CD4-positive, alpha-beta memory T cell (primary cell): ENCODE results near the gene NUP153. TPM values are rescaled to one million over a fixed set of nuclear protein-coding genes. Genes with fewer than 3 reads are reported as not detected.

ENCODE experiments used
- CTCF ChIA-PET: fragments of 350-600 bp; sonication (Branson Sonifier 250); formaldehyde crosslinking; loops from one replicate; lab custom pipeline; 2021; ENCODE audit warnings: inconsistent platforms; ENCODE audit not compliant: partially characterized antibody; lab: Charles Lee
- POLR2A ChIA-PET: fragments of 350-600 bp; sonication (Branson Sonifier 250); formaldehyde crosslinking; loops from one replicate; lab custom pipeline; 2021; ENCODE audit not compliant: partially characterized antibody; lab: Charles Lee
- DNase-seq, 5 donors: peaks; one replicate each; pipeline versions ENCODE4 v3.0.0 to v3.0.0-alpha.2; 2020 to 2022; ENCODE audit warnings: mixed read lengths in 1 of 5
- H3K27ac ChIP-seq: one replicate; pipeline ENCODE4 v1.7.0; 2013; ENCODE audit warnings: low read depth, low read length
- H3K27me3 ChIP-seq: 2 replicates; pipeline ENCODE4 v1.7.0; 2013; ENCODE audit warnings: mild to moderate bottlenecking, low read length, moderate library complexity; ENCODE audit not compliant: insufficient read depth
- H3K36me3 ChIP-seq: 2 replicates; pipeline ENCODE4 v1.7.0; 2013; ENCODE audit warnings: mild to moderate bottlenecking, low read length, moderate library complexity; ENCODE audit not compliant: insufficient read depth
- H3K4me1 ChIP-seq: 2 replicates; pipeline ENCODE4 v1.7.0; 2013; ENCODE audit warnings: mild to moderate bottlenecking, low read length, moderate library complexity; ENCODE audit not compliant: insufficient read depth
- H3K4me3 ChIP-seq, 2 donors: one replicate each; pipeline ENCODE4 v1.7.0; 2013; ENCODE audit warnings: low read length in 2 of 2, mild to moderate bottlenecking in 1 of 2
- H3K9me3 ChIP-seq, 2 donors: one replicate each; pipeline ENCODE4 v1.7.0; 2013; ENCODE audit warnings: low read length in 2 of 2, control low read depth in 1 of 2; ENCODE audit not compliant: control insufficient read depth in 1 of 2
- H3K27ac Mint-ChIP-seq, 7 donors: one replicate each; pipeline ENCODE4 v1.8.0; 2020 to 2021; ENCODE audit warnings: mixed read lengths in 7 of 7, mild to moderate bottlenecking in 6 of 7, inconsistent platforms in 3 of 7, moderate library complexity in 3 of 7
- H3K27me3 Mint-ChIP-seq, 2 donors: one replicate each; pipeline ENCODE4 v1.8.0; 2020 to 2021; ENCODE audit warnings: mixed read lengths in 2 of 2
- H3K36me3 Mint-ChIP-seq, 2 donors: one replicate each; pipeline ENCODE4 v1.8.0; 2020 to 2021; ENCODE audit warnings: mixed read lengths in 2 of 2, inconsistent platforms in 1 of 2, mild to moderate bottlenecking in 1 of 2
- H3K4me1 Mint-ChIP-seq, 4 donors: one replicate each; pipeline ENCODE4 v1.8.0; 2020 to 2021; ENCODE audit warnings: mixed read lengths in 4 of 4, mild to moderate bottlenecking in 1 of 4
- H3K4me3 Mint-ChIP-seq, 8 donors: one replicate each; pipeline ENCODE4 v1.8.0; 2020 to 2021; ENCODE audit warnings: mixed read lengths in 8 of 8, mild to moderate bottlenecking in 7 of 8, moderate library complexity in 6 of 8, inconsistent platforms in 3 of 8
- H3K9me3 Mint-ChIP-seq, 8 donors: one replicate each; pipeline ENCODE4 v1.8.0; 2020 to 2021; ENCODE audit warnings: mixed read lengths in 8 of 8, mild to moderate bottlenecking in 5 of 8, inconsistent platforms in 3 of 8, moderate library complexity in 1 of 8
- intact Hi-C: fragments of 100-400 bp; cut with micrococcal nuclease; formaldehyde crosslinking; loops from one replicate; pipeline ENCODE4 v1.15.1; 2023
- polyA plus RNA-seq, 2 donors: library from polyadenylated mRNA; unstranded; fragments of 300-500 nt; fragmentation: Illumina TruSeq; gene quantifications; one replicate each; pipeline ENCODE4 v1.2.3, GENCODE V29; 2021
- total RNA-seq, 2 experiments: library from RNA; stranded (reverse); gene quantifications; one replicate each; pipeline ENCODE4 v1.2.3, GENCODE V29; 2021

The NUP153 gene
- total and polyA plus RNA-seq, 4 experiments from 2014 or later = 1.9 to 60.7 (median 32.0) TPM

DNA sequence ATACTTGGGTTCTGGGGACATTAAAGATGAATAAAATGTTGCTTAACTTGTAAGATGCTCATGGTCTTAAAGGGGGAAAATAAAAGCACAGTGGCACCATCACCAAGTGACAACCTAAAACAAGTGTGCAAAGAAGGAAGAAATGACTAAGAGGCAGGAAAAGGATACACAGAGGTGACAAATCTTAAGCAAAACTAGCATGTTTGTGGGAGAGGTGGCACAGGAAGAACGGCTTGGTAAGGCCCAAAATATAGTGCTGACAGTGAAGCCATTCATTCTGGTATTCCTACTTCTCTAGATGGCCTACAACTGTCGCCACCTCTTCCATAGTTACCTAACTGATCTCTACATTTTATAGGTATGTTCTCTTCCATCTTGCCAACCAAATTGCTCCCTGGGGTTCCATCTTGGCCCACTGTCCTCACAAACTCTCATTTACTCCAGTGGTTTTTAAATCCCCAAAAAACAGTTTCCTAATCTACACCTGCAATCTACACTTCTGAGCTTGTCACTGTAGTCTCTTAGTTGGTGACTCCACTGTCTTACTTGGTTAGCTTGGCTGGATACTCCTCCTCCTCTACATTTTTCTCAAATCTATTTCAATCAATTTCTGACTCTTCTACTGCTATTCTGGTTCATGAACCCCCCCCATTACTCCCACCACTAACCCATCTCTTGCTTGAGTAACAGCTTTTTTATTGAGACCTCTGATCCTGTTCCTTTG, 73.1 kb downstream of the NUP153 start:
- Histone ChIP-seq H3K27me3 (no peaks in the 10 kb centered on the region), H3K9me3 (no peaks in the 10 kb centered on the region), H3K36me3 (peaks cover 49% of the 10 kb centered on the region), H3K4me3 (no peak overlapping the region), H3K27ac (no peak overlapping the region), H3K4me1 (peaks cover 32% of the 10 kb centered on the region)
- Mint-ChIP-seq H3K27me3 (no peaks in the 10 kb centered on the region), H3K4me1 (peaks cover 29 to 69% (median 45%) of the 10 kb centered on the region in 4 donors), H3K36me3 (peaks cover 52 to 77% of the 10 kb centered on the region in 2 donors), H3K4me3 (peak overlapping the region in 7 of 8 donors; percentile 1 to 64 (median 42)), H3K9me3 (no peaks in the 10 kb centered on the region), H3K27ac (peak overlapping the region; percentile 27 to 87 (median 80))
- peak in 2 of 5 donors; percentile 11 to 46 for DNase-seq
- ChIA-PET CTCF (interaction anchor here (1.6 to 2.7 kb wide), 2 partner anchors 33 to 50 kb away, joined by 5 to 7 read pairs; partner anchors contain the start of gene FAM8A1), POLR2A (interaction anchor here (0.7 to 1.7 kb wide), 4 partner anchors 32 to 73 kb away, joined by 3 to 4 read pairs (median 4); partner anchors contain the start of gene NUP153)
- intact Hi-C loops = loop anchor here (2.0 kb wide), 1 partner anchor 33 kb away; the partner anchor contains the start of gene FAM8A1

DNA sequence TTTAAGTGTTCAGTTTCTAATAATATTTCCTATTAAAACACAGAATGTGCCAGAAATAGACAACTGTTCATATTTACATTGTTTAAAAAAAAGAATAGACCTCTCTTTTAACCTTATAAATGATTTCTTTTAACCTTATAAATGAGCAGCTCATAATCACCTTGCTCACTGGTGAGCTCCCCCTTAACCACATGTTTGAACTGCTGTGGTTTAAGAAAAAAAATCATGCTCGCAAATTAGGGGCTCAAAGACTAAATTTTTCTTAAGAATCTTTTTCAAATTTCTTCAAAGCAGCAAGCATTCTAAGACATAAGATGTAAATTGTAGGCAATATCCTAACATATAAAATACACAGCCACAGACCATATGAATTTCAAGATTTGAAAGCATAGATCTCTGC, 73.8 kb downstream of the NUP153 start:
- Histone ChIP-seq H3K27me3 (no peaks in the 10 kb centered on the region), H3K4me1 (peaks cover 32% of the 10 kb centered on the region), H3K36me3 (peaks cover 52% of the 10 kb centered on the region), H3K4me3 (no peak overlapping the region), H3K9me3 (no peaks in the 10 kb centered on the region), H3K27ac (no peak overlapping the region)
- POLR2A ChIA-PET = interaction anchor here (1.4 kb wide), 1 partner anchor 32 kb away, joined by 3 read pairs; no protein-coding TSS in a partner anchor
- H3K27me3 Mint-ChIP-seq = no peaks in the 10 kb centered on the region
- H3K9me3 Mint-ChIP-seq = no peaks in the 10 kb centered on the region
- H3K4me3 Mint-ChIP-seq = peak overlapping the region in 2 of 8 donors; percentile 1 to 48
- H3K27ac Mint-ChIP-seq = peak overlapping the region; percentile 4 to 86 (median 66)
- peaks cover 54 to 75% of the 10 kb centered on the region in 2 donors for H3K36me3 Mint-ChIP-seq
- intact Hi-C loops = loop anchor here (2.0 kb wide), 1 partner anchor 32 kb away; the partner anchor contains the start of gene FAM8A1
- H3K4me1 Mint-ChIP-seq = peaks cover 29 to 67% (median 45%) of the 10 kb centered on the region in 4 donors
- no peak for DNase-seq
- CTCF ChIA-PET = interaction anchor here (2.7 kb wide), 1 partner anchor 32 kb away, joined by 7 read pairs; the partner anchor contains the start of gene FAM8A1

DNA sequence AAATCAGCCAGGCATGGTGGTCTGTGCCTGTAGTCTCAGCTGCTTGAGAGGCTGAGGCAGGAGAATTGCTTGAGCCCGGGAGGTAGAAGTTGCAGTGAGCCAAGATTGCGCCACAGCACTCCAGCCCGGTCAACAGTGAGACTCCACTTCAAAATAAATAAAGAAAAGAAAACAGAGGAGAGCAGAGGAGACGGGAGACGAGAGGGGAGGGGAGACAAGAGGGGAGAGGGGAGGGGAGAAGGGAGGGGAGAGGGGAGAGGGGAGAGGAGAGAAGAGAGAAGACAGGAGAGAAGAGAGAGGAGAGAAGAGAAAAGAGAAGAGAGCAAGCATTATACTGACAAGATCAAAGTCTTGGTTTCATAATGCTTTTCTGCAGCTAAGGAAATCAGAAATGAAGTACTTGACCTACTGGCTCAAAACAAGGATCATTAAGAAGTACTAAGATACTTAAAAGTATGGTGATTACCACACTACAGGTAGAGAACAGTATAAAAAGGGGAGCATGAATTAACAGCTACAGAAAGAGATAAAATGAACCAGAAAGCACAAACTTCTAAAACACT, 76.1 kb downstream of the NUP153 start:
- Histone ChIP-seq H3K27me3 (no peaks in the 10 kb centered on the region), H3K4me1 (peaks cover 34% of the 10 kb centered on the region), H3K4me3 (no peak overlapping the region), H3K27ac (no peak overlapping the region), H3K9me3 (no peaks in the 10 kb centered on the region), H3K36me3 (peaks cover 52% of the 10 kb centered on the region)
- no peaks in the 10 kb centered on the region for H3K27me3 Mint-ChIP-seq
- H3K4me3 Mint-ChIP-seq = no peak overlapping the region
- peak overlapping the region in 6 of 7 donors; percentile 2 to 73 (median 48) for H3K27ac Mint-ChIP-seq
- H3K4me1 Mint-ChIP-seq = peaks cover 24 to 47% (median 39%) of the 10 kb centered on the region in 4 donors
- no peaks in the 10 kb centered on the region for H3K9me3 Mint-ChIP-seq
- intact Hi-C loops = no loop called here
- ChIA-PET POLR2A (interaction anchor here (0.5 kb wide), 1 partner anchor 56 kb away, joined by 3 read pairs; no protein-coding TSS in a partner anchor), CTCF (interaction anchor here (1.2 kb wide), 1 partner anchor 71 kb away, joined by 3 read pairs; no protein-coding TSS in a partner anchor)
- no peak for DNase-seq
- H3K36me3 Mint-ChIP-seq = peaks cover 42 to 70% of the 10 kb centered on the region in 2 donors

DNA sequence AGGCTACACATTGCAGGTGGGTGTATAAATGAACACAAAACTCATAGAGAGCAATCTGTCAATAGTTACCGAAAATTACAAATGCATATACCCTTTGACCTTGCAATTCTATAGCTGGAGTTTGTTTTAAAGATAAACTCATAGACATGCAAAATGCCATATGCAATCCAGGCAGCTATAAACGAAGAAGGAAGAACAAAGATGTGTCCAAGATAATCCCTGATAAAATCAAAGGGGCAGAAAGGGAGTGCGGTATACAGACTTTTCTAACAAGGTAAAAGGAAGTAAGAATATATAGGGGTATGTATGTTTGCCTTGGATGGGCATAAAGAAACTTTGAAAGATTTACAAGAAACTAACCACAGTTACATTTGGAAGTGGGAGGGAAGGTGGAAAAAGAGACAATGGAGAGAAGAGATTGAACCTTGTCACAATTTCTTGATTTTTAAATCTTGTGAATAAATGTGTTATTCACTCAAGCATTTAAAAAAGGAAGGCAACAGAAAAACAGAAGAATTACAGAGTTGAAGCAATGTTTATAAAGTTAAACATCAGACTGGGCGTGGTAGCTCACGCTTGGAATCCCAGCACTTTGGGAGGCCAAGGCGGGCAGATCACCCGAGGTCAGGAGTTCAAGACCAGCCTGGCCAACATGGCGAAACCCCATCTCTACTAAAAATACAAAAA, 76.8 kb downstream of the NUP153 start:
- no peak overlapping the region for H3K4me3 ChIP-seq
- H3K9me3 ChIP-seq = no peaks in the 10 kb centered on the region
- Mint-ChIP-seq H3K9me3 (no peaks in the 10 kb centered on the region), H3K36me3 (peaks cover 41 to 71% of the 10 kb centered on the region in 2 donors), H3K4me3 (no peak overlapping the region), H3K27me3 (no peaks in the 10 kb centered on the region), H3K4me1 (peaks cover 22 to 43% (median 36%) of the 10 kb centered on the region in 4 donors), H3K27ac (peak overlapping the region in 4 of 7 donors; percentile 5 to 85 (median 24))
- no peaks in the 10 kb centered on the region for H3K27me3 ChIP-seq
- DNase-seq = no peak
- peaks cover 34% of the 10 kb centered on the region for H3K4me1 ChIP-seq
- intact Hi-C loops = no loop called here
- CTCF ChIA-PET = no interaction called here
- H3K27ac ChIP-seq = no peak overlapping the region
- POLR2A ChIA-PET = interaction anchor here (0.5 to 2.4 kb wide), 2 partner anchors 30 to 57 kb away, joined by 3 to 8 read pairs; partner anchors contain the start of gene FAM8A1
- H3K36me3 ChIP-seq = peaks cover 56% of the 10 kb centered on the region

DNA sequence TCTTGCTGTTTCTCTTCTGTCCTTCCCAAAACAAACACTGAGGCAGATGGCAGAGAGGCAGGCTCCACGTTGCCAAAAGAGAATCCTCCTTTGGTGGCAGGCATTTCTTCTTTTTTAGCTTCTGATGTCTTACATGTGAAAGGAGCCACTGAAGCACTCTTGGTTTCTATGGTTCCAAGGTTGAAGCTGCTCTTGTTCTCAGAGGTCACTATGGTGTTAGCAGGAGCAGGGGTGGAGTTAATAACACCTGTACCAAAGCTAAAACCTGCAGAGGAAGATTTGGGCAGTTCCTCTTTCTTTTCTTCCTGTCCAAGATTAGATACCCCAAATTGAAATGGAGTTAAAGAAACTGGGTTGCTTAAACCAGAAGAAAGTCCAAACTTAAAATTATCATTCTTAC, 77.9 kb downstream of the NUP153 start:
- Histone ChIP-seq H3K27ac (no peak overlapping the region), H3K4me3 (no peak overlapping the region), H3K36me3 (peaks cover 66% of the 10 kb centered on the region), H3K9me3 (no peaks in the 10 kb centered on the region), H3K4me1 (peaks cover 24% of the 10 kb centered on the region), H3K27me3 (no peaks in the 10 kb centered on the region)
- H3K4me3 Mint-ChIP-seq = no peak overlapping the region
- H3K27me3 Mint-ChIP-seq = no peaks in the 10 kb centered on the region
- H3K36me3 Mint-ChIP-seq = peaks cover 47 to 78% of the 10 kb centered on the region in 2 donors
- H3K27ac Mint-ChIP-seq = peak overlapping the region in 6 of 7 donors; percentile 5 to 85 (median 58)
- H3K9me3 Mint-ChIP-seq = no peaks in the 10 kb centered on the region
- ChIA-PET CTCF (interaction anchor here (1.5 kb wide), 1 partner anchor 72 kb away, joined by 4 read pairs; no protein-coding TSS in a partner anchor), POLR2A (interaction anchor here (2.4 kb wide), 1 partner anchor 28 kb away, joined by 8 read pairs; the partner anchor contains the start of gene FAM8A1)
- intact Hi-C loops = no loop called here
- no peak for DNase-seq
- peaks cover 17 to 41% (median 29%) of the 10 kb centered on the region in 4 donors for H3K4me1 Mint-ChIP-seq

DNA sequence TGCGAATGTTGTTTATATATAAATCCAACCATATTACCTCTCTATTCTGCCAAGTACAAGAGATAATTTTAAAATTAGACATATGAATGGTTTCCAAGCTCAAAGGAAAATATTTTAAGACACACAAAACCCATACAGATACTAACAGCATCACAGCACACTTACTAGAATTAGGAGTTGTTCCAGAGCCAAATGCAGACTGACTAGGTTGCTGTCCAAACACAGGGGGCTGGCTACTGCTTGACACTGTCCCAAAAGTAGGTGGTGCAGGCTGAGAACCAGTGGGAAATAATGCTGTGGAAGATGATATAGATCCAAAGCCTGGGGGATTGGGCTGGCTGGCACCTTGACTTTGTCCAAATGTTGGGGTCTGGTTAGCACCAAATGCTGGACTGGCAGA, 82.3 kb downstream of the NUP153 start:
- DNase-seq = no peak
- H3K4me1 ChIP-seq = peaks cover 7% of the 10 kb centered on the region
- intact Hi-C loops = no loop called here
- H3K4me3 ChIP-seq = no peak overlapping the region
- Mint-ChIP-seq H3K9me3 (no peaks in the 10 kb centered on the region), H3K36me3 (peaks cover 44 to 77% of the 10 kb centered on the region in 2 donors), H3K27ac (peak overlapping the region in 2 of 7 donors; percentile 46 to 70), H3K27me3 (no peaks in the 10 kb centered on the region), H3K4me1 (peaks cover 6 to 29% (median 18%) of the 10 kb centered on the region in 4 donors), H3K4me3 (no peak overlapping the region)
- no peaks in the 10 kb centered on the region for H3K27me3 ChIP-seq
- H3K9me3 ChIP-seq = no peaks in the 10 kb centered on the region
- CTCF ChIA-PET = no interaction called here
- POLR2A ChIA-PET = no interaction called here
- H3K27ac ChIP-seq = no peak overlapping the region
- H3K36me3 ChIP-seq = peaks cover 52% of the 10 kb centered on the region
